HCT116 (cell line): ENCODE data around the gene PRDM7. TPM values are rescaled to one million over a fixed set of nuclear protein-coding genes. Genes with fewer than 3 reads are reported as not detected.
A peak's percentile ranks its signal among the peaks of the same experiment; 100 is the strongest.

ENCODE experiments used
- ATAC-seq: fragments of 200-7000 bp; cut with Tn5 transposase; 2 replicates; pipeline ENCODE4 v1.9.1; 2020; ENCODE audit warnings: mild to moderate bottlenecking, moderate library complexity
- BruUV-seq: library from RNA; stranded (reverse); fragments of 400-500 nt; replicated peaks from 2 replicates; lab custom pipeline; 2021; lab: Mats Ljungman, UMichigan
- CTCF ChIA-PET: fragments of 300-600 bp; sonication (Branson Sonifier 250); formaldehyde crosslinking; loops from one replicate; lab custom pipeline; 2021; ENCODE audit warnings: antibody characterized with exemption; lab: Charles Lee
- POLR2A ChIA-PET: fragments of 300-600, 350-600 bp; sonication (Branson Sonifier 250); formaldehyde crosslinking; loops from one replicate; lab custom pipeline; 2021; ENCODE audit warnings: antibody characterized with exemption; lab: Charles Lee
- RAD21 ChIA-PET, 2 experiments: fragments of 300-600 bp; sonication (Branson Sonifier 250); formaldehyde crosslinking; loops; one replicate each; lab custom pipeline; 2023; ENCODE audit warnings: low total read pairs in 2 of 2; ENCODE audit not compliant: uncharacterized antibody in 2 of 2, unreplicated experiment in 2 of 2, low non-redundant PET in 1 of 2; lab: Charles Lee
- DNase-seq: peaks from one replicate; pipeline ENCODE4 v3.0.0-alpha.2; 2010; ENCODE audit warnings: low read depth, low spot score
- H2AFZ ChIP-seq: fragments of 200-600 bp; shearing (Covaris generic), sonication (generic); 2 replicates; pipeline ENCODE4 v1.6.1; 2017; ENCODE audit warnings: low read depth, mixed run types, mixed read lengths, antibody characterized with exemption, low read length; ENCODE audit not compliant: poor library complexity, severe bottlenecking
- H3K27ac ChIP-seq: 2 replicates; pipeline ENCODE4 v1.5.1; 2012; ENCODE audit warnings: low read depth, low read length
- H3K27me3 ChIP-seq: fragments of 200-600 bp; sonication (generic); 2 replicates; pipeline ENCODE4 v1.6.1; 2016; ENCODE audit warnings: mixed run types, low read length, mixed read lengths; ENCODE audit not compliant: insufficient read depth
- H3K36me3 ChIP-seq, 2 experiments: fragments of 200-500 bp in 1 of 2; fragments of 200-600 bp in 1 of 2; sonication (Bioruptor generic) in 1 of 2; sonication (generic) in 1 of 2; 2 replicates each; pipeline versions ENCODE4 v1.5.1 to v1.6.1; 2014 to 2016; ENCODE audit warnings: low read length in 2 of 2, inconsistent platforms in 1 of 2, mixed read lengths in 1 of 2, mixed run types in 1 of 2; ENCODE audit not compliant: insufficient read depth in 2 of 2, control insufficient read depth in 1 of 2
- H3K4me1 ChIP-seq, 2 experiments: fragments of 200-600 bp in 1 of 2; sonication (generic) in 1 of 2; 2 replicates each; pipeline versions ENCODE4 v1.5.1 to v1.6.1; 2012 to 2017; ENCODE audit warnings: low read length in 2 of 2, inconsistent platforms in 1 of 2, mild to moderate bottlenecking in 1 of 2, mixed read lengths in 1 of 2, mixed run types in 1 of 2, moderate library complexity in 1 of 2; ENCODE audit not compliant: insufficient read depth in 2 of 2, control insufficient read depth in 1 of 2
- H3K4me2 ChIP-seq: fragments of 200-600 bp; sonication (generic); 2 replicates; pipeline ENCODE4 v1.6.1; 2017; ENCODE audit warnings: mixed run types, low read length, mixed read lengths
- H3K4me3 ChIP-seq, 2 experiments: fragments of 200-600 bp in 1 of 2; sonication (generic) in 1 of 2; replicated peaks in 1 of 2; 2 replicates each; pipeline ENCODE4 v1.5.1; 2011 to 2016; ENCODE audit warnings: low read length in 2 of 2, control low read depth in 1 of 2, low read depth in 1 of 2, mild to moderate bottlenecking in 1 of 2, mixed read lengths in 1 of 2, mixed run types in 1 of 2
- H3K79me2 ChIP-seq: fragments of 200-600 bp; sonication (generic); 2 replicates; pipeline ENCODE4 v1.6.1; 2017; ENCODE audit warnings: mild to moderate bottlenecking, mixed run types, low read length, moderate library complexity, mixed read lengths; ENCODE audit not compliant: insufficient read depth
- H3K9ac ChIP-seq: fragments of 200-600 bp; sonication (generic); 2 replicates; pipeline ENCODE4 v1.6.1; 2016; ENCODE audit warnings: low read length, mixed read lengths
- H3K9me2 ChIP-seq: fragments of 200-600 bp; sonication (generic), shearing (Covaris generic); 2 replicates; pipeline ENCODE4 v1.6.1; 2017; ENCODE audit warnings: mixed run types, mild to moderate bottlenecking, moderate library complexity; ENCODE audit not compliant: insufficient read depth
- H3K9me3 ChIP-seq, 2 experiments: fragments of 200-500 bp in 1 of 2; fragments of 200-600 bp in 1 of 2; sonication (Bioruptor generic) in 1 of 2; sonication (generic) in 1 of 2; 2 replicates each; pipeline ENCODE4 v1.6.1; 2014 to 2017; ENCODE audit warnings: low read length in 2 of 2, mixed read lengths in 2 of 2, inconsistent platforms in 1 of 2, low read depth in 1 of 2, mild to moderate bottlenecking in 1 of 2, mixed run types in 1 of 2, moderate library complexity in 1 of 2; ENCODE audit not compliant: control insufficient read depth in 1 of 2, insufficient read depth in 1 of 2
- H4K20me1 ChIP-seq: fragments of 200-600 bp; sonication (generic), shearing (Covaris generic); 2 replicates; pipeline ENCODE4 v1.6.1; 2017; ENCODE audit warnings: mixed run types, mild to moderate bottlenecking, moderate library complexity; ENCODE audit not compliant: insufficient read depth
- EGR1 ChIP-seq: IDR thresholded peaks from 2 replicates; pipeline ENCODE4 v1.6.1; 2012; ENCODE audit warnings: low read depth
- EZH2 ChIP-seq: fragments of 200-600 bp; sonication (generic); IDR thresholded peaks from 2 replicates; pipeline ENCODE4 v1.6.1; 2017; ENCODE audit warnings: antibody characterized with exemption, mixed run types
- REST ChIP-seq: IDR thresholded peaks from 2 replicates; pipeline ENCODE4 v1.6.1; 2012; ENCODE audit warnings: low read depth
- SIN3A ChIP-seq: IDR thresholded peaks from 2 replicates; pipeline ENCODE4 v1.6.1; 2012; ENCODE audit warnings: low read depth
- SP1 ChIP-seq: IDR thresholded peaks from 2 replicates; pipeline ENCODE4 v1.6.1; 2012; ENCODE audit warnings: low read depth
- TCF7L2 ChIP-seq: IDR thresholded peaks from 2 replicates; pipeline ENCODE4 v1.7.0; 2011; ENCODE audit warnings: borderline replicate concordance, inconsistent platforms; ENCODE audit not compliant: insufficient read depth, insufficient read length; ENCODE audit errors: extremely low read depth
- YY1 ChIP-seq: IDR thresholded peaks from 2 replicates; pipeline ENCODE4 v1.6.1; 2011; ENCODE audit warnings: low read length, low read depth, moderate library complexity, mild to moderate bottlenecking; ENCODE audit not compliant: insufficient replicate concordance; ENCODE audit errors: extremely low read depth
- ZFX ChIP-seq: fragments of 450-650 bp; IDR thresholded peaks from 2 replicates; pipeline ENCODE4 v1.6.1; 2017
- intact Hi-C: fragments of 100-400 bp; cut with micrococcal nuclease; formaldehyde crosslinking; loops from 2 replicates; pipeline ENCODE4 v1.10.0; 2022
- total RNA-seq: library from RNA; stranded (reverse); gene quantifications from one replicate; pipeline ENCODE4 v1.2.1, GENCODE V29; 2021; ENCODE audit not compliant: unreplicated experiment
- TF ChIP-seq, protein P1 (sequence below): IDR thresholded peaks from 2 replicates; pipeline ENCODE4 v1.6.1; 2012

PRDM7 gene
- total RNA-seq, 1 experiment from 2014 or later, result 0.07 TPM

DNA sequence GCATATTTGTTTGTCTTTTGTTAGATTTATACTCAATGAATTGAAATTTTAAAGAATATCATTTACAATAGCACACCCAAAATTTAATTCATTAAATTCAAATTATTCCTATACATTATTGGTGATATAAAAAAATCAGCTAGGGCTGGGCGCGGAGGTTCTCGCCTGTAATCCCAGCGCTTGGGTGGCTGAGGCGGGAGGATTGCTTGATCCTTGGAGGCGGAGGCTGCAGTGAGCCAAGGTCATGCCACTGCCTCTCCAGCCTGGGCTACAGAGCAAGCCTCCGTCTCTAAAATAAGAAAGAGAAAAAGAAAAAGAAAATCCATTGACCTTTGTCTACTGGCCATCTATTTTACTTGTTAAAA, 4.5 kb upstream of the PRDM7 start:
- Histone ChIP-seq H3K27ac (no peak overlapping the region), H3K9me3 (no peaks in the 10 kb centered on the region), H3K36me3 (no peaks in the 10 kb centered on the region), H3K79me2 (no peaks in the 10 kb centered on the region), H3K4me3 (peak overlapping the region; percentile 23 to 64), H3K9me2 (no peaks in the 10 kb centered on the region), H3K9ac (no peak overlapping the region), H3K4me1 (peaks cover 9 to 31% of the 10 kb centered on the region in 2 experiments), H2AFZ (peak overlapping the region; percentile 87), H3K4me2 (peak overlapping the region; percentile 90), H4K20me1 (no peaks in the 10 kb centered on the region), H3K27me3 (no peaks in the 10 kb centered on the region)
- ChIA-PET CTCF (interaction anchor here (0.9 to 1.6 kb wide), 6 partner anchors 10 to 61 kb away, joined by 3 to 6 read pairs (median 3); no protein-coding TSS in a partner anchor), RAD21 (no interaction called here), POLR2A (interaction anchor here (1.0 kb wide), 1 partner anchor 109 kb away, joined by 3 read pairs; no protein-coding TSS in a partner anchor)
- BruUV-seq, result no TSS peak
- no peak for DNase-seq
- peak; percentile 21 for ATAC-seq
- no peak for TF ChIP-seq TCF7L2
- TF ChIP-seq, protein P1, sequence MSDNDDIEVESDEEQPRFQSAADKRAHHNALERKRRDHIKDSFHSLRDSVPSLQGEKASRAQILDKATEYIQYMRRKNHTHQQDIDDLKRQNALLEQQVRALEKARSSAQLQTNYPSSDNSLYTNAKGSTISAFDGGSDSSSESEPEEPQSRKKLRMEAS, result peak; percentile 15; the same call in 1 of the 2 replicates
- no peak for TF ChIP-seq SIN3A
- no peak for TF ChIP-seq ZFX
- intact Hi-C loops, result no loop called here

- no peak for DNase-seq
- ChIA-PET POLR2A (no interaction called here), RAD21 (no interaction called here), CTCF (no interaction called here)
- H3K4me1 ChIP-seq, result peaks cover 9 to 32% of the 10 kb centered on the region in 2 experiments
- BruUV-seq, result no TSS peak
- no peak overlapping the region for H3K4me3 ChIP-seq
- H3K4me2 ChIP-seq, result no peak overlapping the region
- no peaks in the 10 kb centered on the region for H3K36me3 ChIP-seq
- no peak for ATAC-seq
- TF ChIP-seq EGR1, result no peak
- TF ChIP-seq EZH2, result no peak
- TF ChIP-seq YY1, result no peak
- TF ChIP-seq SP1, result no peak
- no peak for TF ChIP-seq TCF7L2
- TF ChIP-seq REST, result no peak
- no peaks in the 10 kb centered on the region for H4K20me1 ChIP-seq
- H3K27me3 ChIP-seq, result no peaks in the 10 kb centered on the region
- no peak overlapping the region for H2AFZ ChIP-seq
- H3K9me3 ChIP-seq, result no peaks in the 10 kb centered on the region
- no peak overlapping the region for H3K27ac ChIP-seq
- intact Hi-C loops, result no loop called here
- no peaks in the 10 kb centered on the region for H3K79me2 ChIP-seq
- no peaks in the 10 kb centered on the region for H3K9me2 ChIP-seq
- H3K9ac ChIP-seq, result no peak overlapping the region
Measured at GRCh38 chr16:90078579-90078895, 1.4 kb upstream of the PRDM7 start.
